HepG2 (cell line): Measurements from ENCODE around the gene NFIC. TPM values are rescaled to one million over a fixed set of nuclear protein-coding genes. Genes with fewer than 3 reads are reported as not detected.
A peak's percentile ranks its signal among the peaks of the same experiment; 100 is the strongest.

Experiments used
- ATAC-seq: fragments of 200-7000 bp; cut with Tn5 transposase; 3 replicates; pipeline ENCODE4 v1.9.1; 2020; ENCODE audit warnings: mild to moderate bottlenecking, moderate library complexity
- BruUV-seq: library from RNA; stranded (reverse); fragments of 400-500 nt; replicated peaks from 2 replicates; lab custom pipeline; 2021; lab: Mats Ljungman, UMichigan
- CTCF ChIA-PET: fragments of 300-600 bp; formaldehyde crosslinking; extraction: SDS; loops from one replicate; lab custom pipeline; 2021; ENCODE audit warnings: low total read pairs, inconsistent platforms, low intra/inter-chr PET ratio; lab: Yijun Ruan, JAX
- POLR2A ChIA-PET: fragments of 350-600 bp; sonication (Branson Sonifier 250); formaldehyde crosslinking; loops from one replicate; lab custom pipeline; 2020; ENCODE audit warnings: antibody characterized with exemption, inconsistent platforms; lab: Yijun Ruan, JAX
- DNase-seq: peaks from one replicate; pipeline ENCODE4 v3.0.0-alpha.2; 2015; ENCODE audit warnings: low spot score
- FAIRE-seq: peaks from 3 replicates; lab custom pipeline; 2011; peaks lifted over from hg19 to GRCh38; lab: Jason Lieb, UNC
- H2AFZ ChIP-seq: one replicate; pipeline ENCODE4 v1.6.1; 2011; ENCODE audit warnings: low read length, inconsistent platforms
- H3K27ac ChIP-seq: fragments of 300-600 bp; 3 replicates; pipeline ENCODE4 v1.8.0; 2011; ENCODE audit warnings: mixed run types, mild to moderate bottlenecking, mixed read lengths, low read length, inconsistent platforms; ENCODE audit not compliant: insufficient read depth; ENCODE audit errors: extremely low read length
- H3K27me3 ChIP-seq, 2 experiments: fragments of 200-600 bp in 1 of 2; 2 replicates in 1 of 2; 3 replicates in 1 of 2; pipeline versions ENCODE4 v1.6.0 to v1.8.0; 2011; ENCODE audit warnings: low read length in 2 of 2, mild to moderate bottlenecking in 2 of 2, moderate library complexity in 2 of 2, inconsistent platforms in 1 of 2; ENCODE audit not compliant: insufficient read depth in 2 of 2, control insufficient read depth in 1 of 2
- H3K36me3 ChIP-seq, 2 experiments: fragments of 200-600 bp in 1 of 2; replicated peaks in 1 of 2; 2 replicates in 1 of 2; 3 replicates in 1 of 2; pipeline versions ENCODE4 v1.5.1 to v1.8.0; 2011; ENCODE audit warnings: low read length in 2 of 2, inconsistent platforms in 1 of 2; ENCODE audit not compliant: insufficient read depth in 2 of 2, control insufficient read depth in 1 of 2
- H3K4me1 ChIP-seq: 2 replicates; pipeline ENCODE4 v1.5.1; 2012; ENCODE audit warnings: low read length, inconsistent platforms; ENCODE audit not compliant: insufficient read depth
- H3K4me2 ChIP-seq: 2 replicates; pipeline ENCODE4 v1.6.0; 2011; ENCODE audit warnings: low read depth, low read length, inconsistent platforms
- H3K4me3 ChIP-seq, 3 experiments: fragments of 200-600 bp in 1 of 3; sonication (generic), shearing (Covaris generic) in 1 of 3; replicated peaks in 1 of 3; 2 replicates each; pipeline ENCODE4 v1.5.1; 2011 to 2016; ENCODE audit warnings: low read length in 3 of 3, inconsistent platforms in 2 of 3, low read depth in 2 of 3, mild to moderate bottlenecking in 2 of 3, control low read depth in 1 of 3, mixed read lengths in 1 of 3; ENCODE audit not compliant: insufficient read depth in 1 of 3
- H3K79me2 ChIP-seq: one replicate; pipeline ENCODE4 v1.6.1; 2011; ENCODE audit warnings: low read length, inconsistent platforms; ENCODE audit not compliant: insufficient read depth
- H3K9ac ChIP-seq: 2 replicates; pipeline ENCODE4 v1.6.0; 2011; ENCODE audit warnings: mild to moderate bottlenecking, low read depth, low read length, inconsistent platforms; ENCODE audit not compliant: insufficient read depth
- H3K9me3 ChIP-seq: 2 replicates; pipeline ENCODE4 v1.5.1; 2012; ENCODE audit warnings: mild to moderate bottlenecking, low read length
- H4K20me1 ChIP-seq: 2 replicates; pipeline ENCODE4 v1.6.0; 2011; ENCODE audit warnings: inconsistent platforms, mild to moderate bottlenecking, low read length, moderate library complexity; ENCODE audit not compliant: insufficient read depth
- CHD4 ChIP-seq: fragments of 200-600 bp; sonication (generic); IDR thresholded peaks from 2 replicates; pipeline ENCODE4 v1.7.0; 2017; ENCODE audit warnings: mild to moderate bottlenecking, low read length, borderline replicate concordance
- GABPA ChIP-seq, 2 experiments: IDR thresholded peaks; 2 replicates each; pipeline ENCODE4 v1.6.1; 2011 to 2016; ENCODE audit warnings: low read depth in 2 of 2, low read length in 1 of 2, missing biosample characterization in 1 of 2, missing genetic modification characterization in 1 of 2
- MTF1 ChIP-seq: sonication (generic); formaldehyde crosslinking; IDR thresholded peaks from 2 replicates; pipeline ENCODE4 v1.5.0; 2020; ENCODE audit warnings: missing genetic modification reagents
- NR2F1 ChIP-seq, 2 experiments: fragments of 450-650 bp in 1 of 2; formaldehyde crosslinking in 1 of 2; IDR thresholded peaks; 2 replicates each; pipeline versions ENCODE4 v1.5.0 to v1.6.1; 2016 to 2020; ENCODE audit warnings: mild to moderate bottlenecking in 1 of 2, missing compliant biosample characterization in 1 of 2, missing genetic modification reagents in 1 of 2, moderate library complexity in 1 of 2
- U2AF2 ChIP-seq: fragments of 200-400 bp; formaldehyde crosslinking; IDR thresholded peaks from 2 replicates; pipeline ENCODE4 v1.6.1; 2017; ENCODE audit warnings: low read depth, mild to moderate bottlenecking, low read length
- ZMYM2 ChIP-seq: sonication (generic); formaldehyde crosslinking; IDR thresholded peaks from 2 replicates; pipeline ENCODE4 v1.8.0; 2022; ENCODE audit warnings: mild to moderate bottlenecking, missing genetic modification reagents
- ZMYM3 ChIP-seq: sonication (generic); formaldehyde crosslinking; IDR thresholded peaks from 2 replicates; pipeline ENCODE4 v1.5.1; 2020; ENCODE audit warnings: mild to moderate bottlenecking, missing genetic modification reagents
- ZNF367 ChIP-seq: sonication (generic); formaldehyde crosslinking; IDR thresholded peaks from 2 replicates; pipeline ENCODE4 v1.4.0; 2020; ENCODE audit warnings: missing genetic modification reagents, borderline replicate concordance
- ZNF558 ChIP-seq: sonication (generic); formaldehyde crosslinking; IDR thresholded peaks from 2 replicates; pipeline ENCODE4 v1.9.0; 2022; ENCODE audit warnings: mild to moderate bottlenecking, missing genetic modification reagents, borderline replicate concordance
- ZNF672 ChIP-seq: sonication (generic); formaldehyde crosslinking; IDR thresholded peaks from 2 replicates; pipeline ENCODE4 v1.8.1; 2022; ENCODE audit warnings: missing genetic modification reagents
- ZSCAN29 ChIP-seq: sonication (generic); formaldehyde crosslinking; conservative IDR thresholded peaks from 2 replicates; pipeline ENCODE4 v1.4.0; 2020; ENCODE audit warnings: mild to moderate bottlenecking, missing genetic modification reagents
- WGBS: methylation state at CpG from one replicate; pipeline ENCODE4 v1.1.6; 2017; ENCODE audit warnings: low lambda C conversion rate; 5-methylcytosine and 5-hydroxymethylcytosine counted together
- in situ Hi-C: cut with HindIII; loops from 2 replicates; pipeline ENCODE4 v1.10.0; 2017; ENCODE audit warnings: low pct_unique_long_range_greater_than_20kb; ENCODE audit not compliant: extremely low pct_ligation_motif_present
- intact Hi-C: fragments of 100-400 bp; cut with micrococcal nuclease; formaldehyde crosslinking; loops from one replicate; pipeline ENCODE4 v1.10.0; 2022; ENCODE audit not compliant: unreplicated experiment
- polyA plus RNA-seq, 8 experiments: library from polyadenylated mRNA; depleted of rRNA in 3 of 8; stranded (reverse) in 7 of 8; unstranded in 1 of 8; fragments of >200 nt; fragmentation: Illumina TruSeq in 4 of 8; extraction: Trizol in 4 of 8; gene quantifications; 2 replicates each; pipeline versions ENCODE4 v1.2.1 to v1.2.3, GENCODE V29; 2011 to 2016; ENCODE audit warnings: low read depth in 4 of 8, missing spikeins in 1 of 8, mixed read lengths in 1 of 8; ENCODE audit not compliant: insufficient read depth in 1 of 8
- total RNA-seq, 5 experiments: library from RNA; depleted of rRNA; stranded (reverse); fragments of >200 nt; fragmentation: Illumina TruSeq; extraction: Trizol; gene quantifications; 2 replicates each; pipeline ENCODE4 v1.2.3, GENCODE V29; 2016; ENCODE audit warnings: low read depth in 1 of 5
- TF ChIP-seq, protein P1 (sequence below): sonication (generic); formaldehyde crosslinking; IDR thresholded peaks from 2 replicates; pipeline ENCODE4 v1.4.0; 2020; ENCODE audit warnings: mild to moderate bottlenecking, missing genetic modification reagents, borderline replicate concordance
- TF ChIP-seq, protein P2 (sequence below): sonication (generic); formaldehyde crosslinking; IDR thresholded peaks from 2 replicates; pipeline ENCODE4 v1.5.0; 2020; ENCODE audit warnings: missing genetic modification reagents, mild to moderate bottlenecking, borderline replicate concordance

NFIC gene
- total and polyA plus RNA-seq, 2 of the 13 experiments (the other 11 are each of a cell fraction or from before 2014, with no cell fraction given), result 1.3 to 2.5 TPM

DNA sequence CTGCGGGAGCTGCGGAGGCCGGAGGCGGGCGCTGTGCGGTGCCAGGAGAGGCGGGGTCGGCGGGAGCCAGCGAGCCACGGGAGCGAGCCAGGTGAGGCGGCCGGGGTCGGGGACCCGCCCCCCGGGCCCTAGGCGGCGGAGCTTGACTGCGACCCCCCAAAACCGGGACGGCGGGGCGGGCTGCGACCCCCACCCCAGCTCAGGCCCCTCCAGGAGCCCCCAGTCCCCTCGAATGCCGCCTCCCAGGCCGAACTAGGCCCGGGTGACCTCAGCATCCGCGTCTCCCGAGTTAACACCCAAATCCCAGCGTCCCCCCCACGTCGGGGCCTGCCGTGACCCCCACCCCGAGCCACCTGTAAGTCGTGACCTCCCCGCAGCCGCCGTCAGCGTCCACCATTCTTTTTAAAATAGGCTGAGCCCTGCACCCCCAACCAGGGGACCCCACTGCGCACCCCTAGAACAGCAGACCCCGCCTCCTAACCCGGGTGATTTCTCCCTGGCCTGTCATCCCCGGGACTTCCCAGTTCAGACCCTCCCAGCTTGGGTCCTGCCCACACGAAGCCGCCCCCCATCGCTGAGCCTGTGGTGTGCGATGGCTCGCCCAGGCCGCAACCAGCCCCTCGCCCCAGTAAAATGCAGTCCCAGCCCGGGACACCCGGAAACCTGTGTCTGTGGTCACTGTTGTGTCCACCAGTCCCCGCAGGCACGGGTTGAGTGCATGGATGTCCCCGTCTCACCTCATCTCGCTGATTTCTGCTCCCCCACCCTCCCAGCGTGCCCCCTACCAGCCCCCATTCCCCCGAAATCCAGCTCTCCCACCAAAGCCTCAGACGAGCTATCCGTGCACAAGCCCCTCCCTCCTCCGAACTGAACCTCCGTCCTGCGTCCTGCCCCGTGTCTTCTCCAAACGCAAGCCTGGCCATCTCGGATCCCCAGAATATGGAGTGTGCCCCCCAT is 140.3 kb downstream of the NFIC start (continued):
- TF ChIP-seq, protein P1, sequence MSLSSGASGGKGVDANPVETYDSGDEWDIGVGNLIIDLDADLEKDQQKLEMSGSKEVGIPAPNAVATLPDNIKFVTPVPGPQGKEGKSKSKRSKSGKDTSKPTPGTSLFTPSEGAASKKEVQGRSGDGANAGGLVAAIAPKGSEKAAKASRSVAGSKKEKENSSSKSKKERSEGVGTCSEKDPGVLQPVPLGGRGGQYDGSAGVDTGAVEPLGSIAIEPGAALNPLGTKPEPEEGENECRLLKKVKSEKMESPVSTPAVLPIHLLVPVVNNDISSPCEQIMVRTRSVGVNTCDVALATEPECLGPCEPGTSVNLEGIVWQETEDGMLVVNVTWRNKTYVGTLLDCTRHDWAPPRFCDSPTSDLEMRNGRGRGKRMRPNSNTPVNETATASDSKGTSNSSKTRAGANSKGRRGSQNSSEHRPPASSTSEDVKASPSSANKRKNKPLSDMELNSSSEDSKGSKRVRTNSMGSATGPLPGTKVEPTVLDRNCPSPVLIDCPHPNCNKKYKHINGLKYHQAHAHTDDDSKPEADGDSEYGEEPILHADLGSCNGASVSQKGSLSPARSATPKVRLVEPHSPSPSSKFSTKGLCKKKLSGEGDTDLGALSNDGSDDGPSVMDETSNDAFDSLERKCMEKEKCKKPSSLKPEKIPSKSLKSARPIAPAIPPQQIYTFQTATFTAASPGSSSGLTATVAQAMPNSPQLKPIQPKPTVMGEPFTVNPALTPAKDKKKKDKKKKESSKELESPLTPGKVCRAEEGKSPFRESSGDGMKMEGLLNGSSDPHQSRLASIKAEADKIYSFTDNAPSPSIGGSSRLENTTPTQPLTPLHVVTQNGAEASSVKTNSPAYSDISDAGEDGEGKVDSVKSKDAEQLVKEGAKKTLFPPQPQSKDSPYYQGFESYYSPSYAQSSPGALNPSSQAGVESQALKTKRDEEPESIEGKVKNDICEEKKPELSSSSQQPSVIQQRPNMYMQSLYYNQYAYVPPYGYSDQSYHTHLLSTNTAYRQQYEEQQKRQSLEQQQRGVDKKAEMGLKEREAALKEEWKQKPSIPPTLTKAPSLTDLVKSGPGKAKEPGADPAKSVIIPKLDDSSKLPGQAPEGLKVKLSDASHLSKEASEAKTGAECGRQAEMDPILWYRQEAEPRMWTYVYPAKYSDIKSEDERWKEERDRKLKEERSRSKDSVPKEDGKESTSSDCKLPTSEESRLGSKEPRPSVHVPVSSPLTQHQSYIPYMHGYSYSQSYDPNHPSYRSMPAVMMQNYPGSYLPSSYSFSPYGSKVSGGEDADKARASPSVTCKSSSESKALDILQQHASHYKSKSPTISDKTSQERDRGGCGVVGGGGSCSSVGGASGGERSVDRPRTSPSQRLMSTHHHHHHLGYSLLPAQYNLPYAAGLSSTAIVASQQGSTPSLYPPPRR (CRISPR knock-in tag), result 0 out of 2 replicates have a peak, but pooled peaks have one; percentile 10
- TF ChIP-seq ZNF558 (CRISPR knock-in tag), result 0 out of 2 replicates have a peak, but pooled peaks have one; percentile 19

DNA sequence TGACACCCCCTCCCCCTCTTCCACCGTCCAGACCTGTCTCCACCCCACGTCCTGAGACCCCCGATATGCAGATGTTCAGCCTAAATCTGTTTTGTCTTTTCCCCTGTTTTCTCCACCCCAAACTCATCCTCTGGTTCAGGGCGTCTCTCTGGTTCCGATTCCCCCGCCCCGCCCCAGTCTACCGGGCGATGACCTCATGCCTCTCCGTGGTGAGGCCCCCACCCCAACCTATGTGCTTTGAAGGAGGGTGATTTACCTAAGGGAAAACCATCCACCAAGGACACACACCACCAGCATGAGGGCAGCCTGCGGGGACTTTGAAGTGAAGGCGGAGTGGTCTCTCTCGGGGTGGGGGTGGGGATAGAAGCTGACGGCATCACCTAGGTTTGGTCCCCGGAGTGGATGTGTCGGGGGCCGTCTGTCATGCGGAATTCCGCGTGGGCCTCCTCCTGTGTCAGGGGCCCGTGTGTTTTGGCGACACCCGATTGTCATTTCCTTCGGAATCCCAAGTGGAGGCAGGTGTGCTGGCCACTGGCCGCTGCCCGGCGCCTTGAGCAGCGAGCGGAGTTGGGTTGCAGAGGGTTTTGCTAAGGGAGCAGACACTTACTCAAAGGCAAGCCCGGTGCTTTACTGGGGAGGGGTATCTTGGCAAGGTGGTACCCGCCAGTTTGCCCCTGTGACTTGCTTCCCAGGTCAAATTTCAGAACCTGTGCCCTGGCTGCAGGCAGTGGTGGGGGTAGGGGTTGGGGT is 141.2 kb downstream of the NFIC start:
- intact Hi-C loops, result loop anchor here (5.0 kb wide), 1 partner anchor 65 kb away; the partner anchor contains the start of gene HMG20B
- TF ChIP-seq ZMYM3 (CRISPR knock-in tag), result peak; percentile 29; the same call in 1 of the 2 replicates
- no peak for TF ChIP-seq U2AF2
- no peak for TF ChIP-seq MTF1
- no peak for TF ChIP-seq GABPA (IDR thresholded peaks at IDR 0.05; ENCODE audit: low read depth, low read length)
- TF ChIP-seq GABPA (CRISPR knock-in tag; IDR thresholded peaks at IDR 0.05; ENCODE audit: low read depth), result no peak
- TF ChIP-seq ZSCAN29 (CRISPR knock-in tag), result no peak
- TF ChIP-seq CHD4, result no peak
- TF ChIP-seq, protein P2, sequence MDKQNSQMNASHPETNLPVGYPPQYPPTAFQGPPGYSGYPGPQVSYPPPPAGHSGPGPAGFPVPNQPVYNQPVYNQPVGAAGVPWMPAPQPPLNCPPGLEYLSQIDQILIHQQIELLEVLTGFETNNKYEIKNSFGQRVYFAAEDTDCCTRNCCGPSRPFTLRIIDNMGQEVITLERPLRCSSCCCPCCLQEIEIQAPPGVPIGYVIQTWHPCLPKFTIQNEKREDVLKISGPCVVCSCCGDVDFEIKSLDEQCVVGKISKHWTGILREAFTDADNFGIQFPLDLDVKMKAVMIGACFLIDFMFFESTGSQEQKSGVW (CRISPR knock-in tag), result no peak
- TF ChIP-seq ZNF367 (CRISPR knock-in tag), result no peak
- no peak for TF ChIP-seq ZNF672 (CRISPR knock-in tag)
- no peak for TF ChIP-seq NR2F1 (CRISPR knock-in tag; IDR thresholded peaks at IDR 0.05)
- no peak for TF ChIP-seq ZMYM2 (CRISPR knock-in tag)

More for the DNA sequence above, 141.2 kb downstream of the NFIC start:
- Histone ChIP-seq H3K27ac (peak overlapping the region; percentile 67), H3K9ac (peak overlapping the region; percentile 95), H3K4me1 (peaks cover 42% of the 10 kb centered on the region), H3K79me2 (peaks cover 53% of the 10 kb centered on the region), H3K4me3 (peak overlapping the region; percentile 82 to 96 (median 92)), H3K4me2 (peak overlapping the region; percentile 94), H3K27me3 (no peaks in the 10 kb centered on the region), H3K9me3 (no peaks in the 10 kb centered on the region), H2AFZ (no peak overlapping the region), H3K36me3 (peaks cover 3 to 16% of the 10 kb centered on the region in 2 experiments; a peak in 3 of 5 replicates), H4K20me1 (peaks cover 8% of the 10 kb centered on the region; the same call in 1 of the 2 replicates)
- FAIRE-seq (peak; percentile 12), DNase-seq (peak; percentile 74), ATAC-seq (peak; percentile 12; the same call in 2 of the 3 replicates)
- ChIA-PET CTCF (no interaction called here), POLR2A (no interaction called here)
- BruUV-seq, result TSS peak; percentile 58
- in situ Hi-C loops, result no loop called here
- 34% methylated on average over 17 of the region's 31 CpGs for WGBS
